SK-N-SH (cell line): ENCODE results near the gene IPPK.

ENCODE experiments used
- CHD2 ChIP-seq: fragments of 150-350 bp; IDR thresholded peaks from 2 replicates; pipeline ENCODE4 v1.6.1; 2018; ENCODE audit warnings: low read length; ENCODE audit not compliant: partially characterized antibody
- CTCF ChIP-seq: fragments of 200-600 bp; sonication (generic); IDR thresholded peaks from 2 replicates; pipeline ENCODE4 v1.6.1; 2017; ENCODE audit warnings: antibody characterized with exemption, mild to moderate bottlenecking, moderate library complexity
- EP300 ChIP-seq, 2 experiments: IDR thresholded peaks; 2 replicates each; pipeline versions ENCODE4 v1.4.0 to v1.6.1; 2012; ENCODE audit warnings: borderline replicate concordance in 1 of 2, low read depth in 1 of 2, low read length in 1 of 2
- FOXJ3 ChIP-seq: sonication (generic); formaldehyde crosslinking; IDR thresholded peaks from 2 replicates; pipeline ENCODE4 v1.5.1; 2020; ENCODE audit warnings: mild to moderate bottlenecking, missing genetic modification reagents
- JUND ChIP-seq: IDR thresholded peaks from 2 replicates; pipeline ENCODE4 v1.4.0; 2012
- NRF1 ChIP-seq: IDR thresholded peaks from 2 replicates; pipeline ENCODE4 v1.6.1; 2012; ENCODE audit warnings: low read depth, mild to moderate bottlenecking, low read length
- RAD21 ChIP-seq: IDR thresholded peaks from 2 replicates; pipeline ENCODE4 v1.6.1; 2012; ENCODE audit warnings: mild to moderate bottlenecking, low read length
- RCOR1 ChIP-seq: fragments of 150-350 bp; IDR thresholded peaks from 2 replicates; pipeline ENCODE4 v1.6.1; 2017; ENCODE audit warnings: antibody characterized with exemption, low read length
- TAF1 ChIP-seq: IDR thresholded peaks from 2 replicates; pipeline ENCODE4 v1.6.1; 2012; ENCODE audit warnings: low read depth, mild to moderate bottlenecking, low read length, moderate library complexity, borderline replicate concordance
- TEAD4 ChIP-seq: IDR thresholded peaks from 2 replicates; pipeline ENCODE4 v1.4.0; 2012; ENCODE audit warnings: mild to moderate bottlenecking, borderline replicate concordance; ENCODE audit not compliant: insufficient read depth
- YY1 ChIP-seq: IDR thresholded peaks from 2 replicates; pipeline ENCODE4 v1.4.0; 2012; ENCODE audit warnings: low read depth, mild to moderate bottlenecking
- ZBTB33 ChIP-seq: IDR thresholded peaks from 2 replicates; pipeline ENCODE4 v1.4.0; 2012; ENCODE audit warnings: low read depth, borderline replicate concordance

- TF ChIP-seq TAF1, result no peak
- no peak for TF ChIP-seq CHD2
- no peak for TF ChIP-seq TEAD4
- no peak for TF ChIP-seq EP300 (IDR thresholded peaks at IDR 0.05; ENCODE audit: borderline replicate concordance in 1 of 2, low read depth in 1 of 2, low read length in 1 of 2)
- no peak for TF ChIP-seq CTCF
- TF ChIP-seq RAD21, result no peak
- no peak for TF ChIP-seq YY1
- no peak for TF ChIP-seq RCOR1
- no peak for TF ChIP-seq ZBTB33
- TF ChIP-seq NRF1, result no peak
- TF ChIP-seq FOXJ3 (CRISPR knock-in tag), result no peak
- TF ChIP-seq JUND, result no peak
Measured at GRCh38 chr9:92660266-92660665, 9.7 kb downstream of the IPPK start.
